ENCODE measurements around the gene GGACT. TPM values are rescaled to one million over a fixed set of nuclear protein-coding genes. Genes with fewer than 3 reads are reported as not detected.

Gene GGACT
- total RNA-seq, 1 donor from 2014 or later, result 1.3 TPM

GRCh38 chr13:100544866-100545683, 43.5 kb downstream of the GGACT start:
- no peak overlapping the region for H3K9ac ChIP-seq
- H4K20me1 ChIP-seq (ENCODE audit: low read depth), result no peaks in the 10 kb centered on the region
- H3K4me3 ChIP-seq, result no peak overlapping the region
- Mint-ChIP-seq H3K36me3 (peaks cover 7% of the 10 kb centered on the region), H3K4me1 (peaks cover 41% of the 10 kb centered on the region), H3K27me3 (ENCODE audit: insufficient read depth, low read depth) (peaks cover 8% of the 10 kb centered on the region), H3K27ac (no peak overlapping the region), H3K4me3 (no peak overlapping the region), H3K9me3 (peaks cover 4% of the 10 kb centered on the region)
- H3F3A ChIP-seq (ENCODE audit: low read depth), result peaks cover 11% of the 10 kb centered on the region
- no peak overlapping the region for H3K27ac ChIP-seq
- peaks cover 31% of the 10 kb centered on the region for H3K4me1 ChIP-seq
- no peaks in the 10 kb centered on the region for H3K79me2 ChIP-seq (ENCODE audit: low read depth)
- TF ChIP-seq EZH2phosphoT487 (IDR thresholded peaks at IDR 0.05) (no peak), EZH2 (IDR thresholded peaks at IDR 0.05) (no peak), CTCF (IDR thresholded peaks at IDR 0.05) (no peak)
- H3K9me3 ChIP-seq (ENCODE audit: low read depth), result no peaks in the 10 kb centered on the region
- H2AFZ ChIP-seq (replicated peaks), result no peak overlapping the region
- no peak for DNase-seq (ENCODE audit: low spot score)
- no peaks in the 10 kb centered on the region for H3K36me3 ChIP-seq
- H3K27me3 ChIP-seq, result no peaks in the 10 kb centered on the region
- no peak overlapping the region for H3K4me2 ChIP-seq

DNA sequence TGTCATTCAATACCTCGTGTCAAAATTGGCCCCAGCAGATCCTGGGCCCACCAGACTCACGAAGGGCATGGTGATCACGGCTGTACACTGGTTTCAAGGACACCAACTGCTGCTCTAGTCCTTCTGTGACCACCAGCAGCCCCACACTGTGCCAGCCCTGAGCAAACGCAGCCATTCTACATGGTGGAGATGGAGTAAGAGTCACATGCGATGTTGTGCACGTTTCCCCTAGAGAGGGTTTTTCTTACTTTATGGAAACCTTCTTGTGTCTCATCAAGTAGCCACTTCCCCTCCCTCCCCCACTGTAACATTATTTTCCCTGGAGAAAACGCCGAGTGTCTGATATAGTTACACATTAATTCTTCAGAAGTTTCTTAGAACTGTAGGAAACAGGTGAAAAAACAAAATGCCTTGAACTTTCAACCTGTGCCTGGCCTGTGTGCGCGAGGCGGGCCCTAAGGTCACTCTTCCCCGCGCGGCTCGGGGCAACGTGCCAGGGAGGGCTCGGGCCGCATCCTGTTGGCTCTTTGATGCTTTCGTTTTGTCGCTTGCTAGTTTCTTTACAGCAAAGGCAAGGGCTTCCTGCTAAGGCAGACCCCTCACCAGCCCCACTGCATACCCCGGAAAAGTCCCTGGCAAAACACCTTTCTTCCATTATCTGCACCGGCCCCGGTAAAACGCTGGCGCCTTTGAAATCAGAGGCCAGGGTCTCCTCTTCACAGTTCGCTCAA, 44.6 kb downstream of the GGACT start:
- Histone ChIP-seq H3K4me3 (no peak overlapping the region), H3K36me3 (no peaks in the 10 kb centered on the region), H3K9ac (no peak overlapping the region), H3K79me2 (ENCODE audit: low read depth) (no peaks in the 10 kb centered on the region), H3K4me2 (no peak overlapping the region), H2AFZ (replicated peaks) (no peak overlapping the region), H3F3A (ENCODE audit: low read depth) (peaks cover 11% of the 10 kb centered on the region), H4K20me1 (ENCODE audit: low read depth) (no peaks in the 10 kb centered on the region), H3K9me3 (ENCODE audit: low read depth) (no peaks in the 10 kb centered on the region), H3K4me1 (peaks cover 27% of the 10 kb centered on the region), H3K27me3 (no peaks in the 10 kb centered on the region), H3K27ac (no peak overlapping the region)
- no peak for TF ChIP-seq EZH2 (IDR thresholded peaks at IDR 0.05)
- no peak for TF ChIP-seq CTCF (IDR thresholded peaks at IDR 0.05)
- no peak for TF ChIP-seq EZH2phosphoT487 (IDR thresholded peaks at IDR 0.05)
- Mint-ChIP-seq H3K27ac (peak overlapping the region; percentile 51), H3K36me3 (peaks cover 13% of the 10 kb centered on the region), H3K4me1 (peaks cover 35% of the 10 kb centered on the region), H3K4me3 (no peak overlapping the region), H3K9me3 (peaks cover 9% of the 10 kb centered on the region), H3K27me3 (ENCODE audit: insufficient read depth, low read depth) (peaks cover 8% of the 10 kb centered on the region)
- no peak for DNase-seq (ENCODE audit: low spot score)

DNA sequence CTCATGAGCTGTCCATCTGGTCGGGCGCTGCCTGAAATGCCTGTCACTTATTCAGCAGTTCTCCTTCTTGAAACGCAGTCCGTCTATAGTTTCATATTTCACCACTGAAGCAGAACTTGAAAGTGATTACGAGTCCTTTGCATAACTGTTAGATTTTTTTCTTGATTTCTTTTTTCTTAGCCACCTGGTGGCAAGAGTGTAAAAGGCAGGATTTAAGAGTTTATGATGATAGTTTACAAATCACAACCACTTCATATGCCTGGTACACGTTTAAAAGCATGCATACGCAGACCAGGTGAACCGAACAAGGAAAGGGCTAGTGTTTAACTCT, 45.8 kb downstream of the GGACT start:
- H4K20me1 ChIP-seq (ENCODE audit: low read depth), result no peaks in the 10 kb centered on the region
- no peaks in the 10 kb centered on the region for H3K36me3 ChIP-seq
- H3K27me3 Mint-ChIP-seq (ENCODE audit: insufficient read depth, low read depth), result peaks cover 8% of the 10 kb centered on the region
- no peak overlapping the region for H3K4me2 ChIP-seq
- peak overlapping the region; percentile 38 for H3K27ac Mint-ChIP-seq
- H3F3A ChIP-seq (ENCODE audit: low read depth), result peaks cover 11% of the 10 kb centered on the region
- no peak overlapping the region for H2AFZ ChIP-seq (replicated peaks)
- H3K9me3 Mint-ChIP-seq, result peaks cover 11% of the 10 kb centered on the region
- H3K4me3 ChIP-seq, result no peak overlapping the region
- TF ChIP-seq EZH2 (IDR thresholded peaks at IDR 0.05) (no peak), CTCF (IDR thresholded peaks at IDR 0.05) (peak; percentile 55), EZH2phosphoT487 (IDR thresholded peaks at IDR 0.05) (no peak)
- H3K27me3 ChIP-seq, result no peaks in the 10 kb centered on the region
- H3K36me3 Mint-ChIP-seq, result peaks cover 15% of the 10 kb centered on the region
- H3K79me2 ChIP-seq (ENCODE audit: low read depth), result no peaks in the 10 kb centered on the region
- H3K9ac ChIP-seq, result no peak overlapping the region
- H3K4me3 Mint-ChIP-seq, result peak overlapping the region; percentile 2
- DNase-seq (ENCODE audit: low spot score), result no peak
- H3K4me1 ChIP-seq, result peaks cover 27% of the 10 kb centered on the region
- peaks cover 35% of the 10 kb centered on the region for H3K4me1 Mint-ChIP-seq
- H3K27ac ChIP-seq, result no peak overlapping the region
- H3K9me3 ChIP-seq (ENCODE audit: low read depth), result no peaks in the 10 kb centered on the region

All from neural progenitor cell (in vitro differentiated cells).